Fibroblast of villous mesenchyme (primary cell): Measurements from ENCODE around the gene KMT5B. TPM values are rescaled to one million over a fixed set of nuclear protein-coding genes. Genes with fewer than 3 reads are reported as not detected.

Source experiments
- DNase-seq: peaks from one replicate; pipeline ENCODE4 v3.0.0-alpha.2; 2010; ENCODE audit warnings: low read depth
- H3K4me3 ChIP-seq: 2 replicates; pipeline ENCODE4 v1.5.1; 2011; ENCODE audit warnings: low read depth, mild to moderate bottlenecking, low read length
- CTCF ChIP-seq: IDR thresholded peaks from 2 replicates; pipeline ENCODE4 v1.5.1; 2012; ENCODE audit warnings: low read depth, mild to moderate bottlenecking, low read length; ENCODE audit not compliant: insufficient read depth
- total RNA-seq: library from RNA; depleted of rRNA; stranded (reverse); fragments of >200 nt; gene quantifications from 2 replicates; pipeline ENCODE4 v1.2.3, GENCODE V29; 2012

KMT5B gene
- total RNA-seq, 1 donor: 29.4 TPM

- peak overlapping the region; percentile 95 for H3K4me3 ChIP-seq
- TF ChIP-seq CTCF: no peak
- no peak for DNase-seq
These were observed 1.6 kb downstream of the KMT5B start for GRCh38 chr11:68211546-68211945.

- DNase-seq: peak; percentile 73
- H3K4me3 ChIP-seq: no peak overlapping the region
- peak; percentile 87 for TF ChIP-seq CTCF
These were observed 6.9 kb downstream of the KMT5B start for GRCh38 chr11:68206211-68206610.

- no peak overlapping the region for H3K4me3 ChIP-seq
These were observed 8.7 kb downstream of the KMT5B start for GRCh38 chr11:68204402-68204801.

GRCh38 chr11:68202165-68202564, 10.9 kb downstream of the KMT5B start:
- H3K4me3 ChIP-seq: no peak overlapping the region
- DNase-seq: no peak
- TF ChIP-seq CTCF: no peak

More at GRCh38 chr11:68204402-68204801, 8.7 kb downstream of the KMT5B start:
- no peak for DNase-seq
- TF ChIP-seq CTCF: no peak

- TF ChIP-seq CTCF: no peak
- no peak overlapping the region for H3K4me3 ChIP-seq
- no peak for DNase-seq
These were observed 11.6 kb downstream of the KMT5B start for GRCh38 chr11:68201492-68201891.

- no peak overlapping the region for H3K4me3 ChIP-seq
- DNase-seq: peak; percentile 70
- TF ChIP-seq CTCF: no peak
These were observed 12.5 kb downstream of the KMT5B start for GRCh38 chr11:68200639-68201038.

GRCh38 chr11:68199295-68199987, 13.7 kb downstream of the KMT5B start:
- no peak for DNase-seq
- no peak overlapping the region for H3K4me3 ChIP-seq
- no peak for TF ChIP-seq CTCF
